H9 (cell line): ENCODE results near the gene FRY. TPM values are rescaled to one million over a fixed set of nuclear protein-coding genes. Genes with fewer than 3 reads are reported as not detected.

ENCODE experiments used
- DNase-seq: peaks from one replicate; pipeline ENCODE4 v3.0.0-alpha.2; 2017
- H2AFZ ChIP-seq: one replicate; pipeline ENCODE4 v1.6.1; 2013; ENCODE audit warnings: mild to moderate bottlenecking, low read length, control low read depth, moderate library complexity
- H2AK5ac ChIP-seq: 2 replicates; pipeline ENCODE4 v1.6.1; 2013; ENCODE audit warnings: low read length, control low read depth, mixed read lengths; ENCODE audit not compliant: insufficient read length
- H2BK120ac ChIP-seq: one replicate; pipeline ENCODE4 v1.6.1; 2013; ENCODE audit warnings: low read depth, mild to moderate bottlenecking, low read length, control low read depth, inconsistent platforms; ENCODE audit not compliant: poor library complexity, severe bottlenecking
- H2BK12ac ChIP-seq: 2 replicates; pipeline ENCODE4 v1.6.1; 2013; ENCODE audit warnings: low read length, control low read depth, mixed read lengths, low read depth; ENCODE audit not compliant: insufficient read length
- H2BK15ac ChIP-seq: 2 replicates; pipeline ENCODE4 v1.6.1; 2013; ENCODE audit warnings: low read depth, low read length, control low read depth
- H2BK20ac ChIP-seq: one replicate; pipeline ENCODE4 v1.6.1; 2013; ENCODE audit warnings: low read depth, mild to moderate bottlenecking, low read length, control low read depth, inconsistent platforms; ENCODE audit not compliant: poor library complexity, severe bottlenecking
- H2BK5ac ChIP-seq: 2 replicates; pipeline ENCODE4 v1.6.1; 2013; ENCODE audit warnings: low read length, control low read depth, mixed read lengths; ENCODE audit not compliant: insufficient read length
- H3K14ac ChIP-seq: 2 replicates; pipeline ENCODE4 v1.6.1; 2013; ENCODE audit warnings: low read length, control low read depth; ENCODE audit not compliant: insufficient read depth
- H3K18ac ChIP-seq: 2 replicates; pipeline ENCODE4 v1.6.1; 2013; ENCODE audit warnings: low read depth, mild to moderate bottlenecking, mixed read lengths, low read length, control low read depth; ENCODE audit not compliant: insufficient read length
- H3K23ac ChIP-seq: 2 replicates; pipeline ENCODE4 v1.6.1; 2013; ENCODE audit warnings: low read length, control low read depth, mixed read lengths, low read depth; ENCODE audit not compliant: insufficient read length
- H3K23me2 ChIP-seq: 2 replicates; pipeline ENCODE4 v1.6.1; 2013; ENCODE audit warnings: low read depth, mild to moderate bottlenecking, mixed read lengths, low read length, control low read depth; ENCODE audit not compliant: insufficient read length, poor library complexity, severe bottlenecking
- H3K27ac ChIP-seq: 2 replicates; pipeline ENCODE4 v1.5.1; 2013; ENCODE audit warnings: low read length, control low read depth, mixed read lengths, low read depth; ENCODE audit not compliant: insufficient read length
- H3K27me3 ChIP-seq: 2 replicates; pipeline ENCODE4 v1.6.1; 2013; ENCODE audit warnings: low read length, control low read depth, inconsistent platforms; ENCODE audit not compliant: insufficient read depth
- H3K4ac ChIP-seq: 2 replicates; pipeline ENCODE4 v1.6.1; 2013; ENCODE audit warnings: low read depth, mild to moderate bottlenecking, control low read depth, inconsistent platforms, low read length, moderate library complexity
- H3K4me1 ChIP-seq: 2 replicates; pipeline ENCODE4 v1.6.1; 2013; ENCODE audit warnings: low read length, control low read depth, inconsistent platforms; ENCODE audit not compliant: insufficient read depth
- H3K4me2 ChIP-seq: 2 replicates; pipeline ENCODE4 v1.6.1; 2013; ENCODE audit warnings: low read length, control low read depth, mixed read lengths; ENCODE audit not compliant: insufficient read length, insufficient read depth
- H3K56ac ChIP-seq: 2 replicates; pipeline ENCODE4 v1.6.1; 2013; ENCODE audit warnings: low read depth, mild to moderate bottlenecking, mixed read lengths, low read length, control low read depth; ENCODE audit not compliant: insufficient read length
- H3K79me1 ChIP-seq: 2 replicates; pipeline ENCODE4 v1.6.1; 2013; ENCODE audit warnings: low read depth, mild to moderate bottlenecking, moderate library complexity, low read length, control low read depth, inconsistent platforms; ENCODE audit not compliant: insufficient read depth, poor library complexity, severe bottlenecking
- H3K79me2 ChIP-seq: 2 replicates; pipeline ENCODE4 v1.6.1; 2013; ENCODE audit warnings: low read length, control low read depth, inconsistent platforms; ENCODE audit not compliant: insufficient read depth
- H3K9ac ChIP-seq: 2 replicates; pipeline ENCODE4 v1.6.1; 2013; ENCODE audit warnings: low read length, control low read depth, mixed read lengths; ENCODE audit not compliant: insufficient read length; ENCODE audit errors: extremely low read depth
- H3K9me3 ChIP-seq: one replicate; pipeline ENCODE4 v1.6.1; 2013; ENCODE audit warnings: low read depth, low read length, inconsistent platforms; ENCODE audit not compliant: control insufficient read depth
- H3T11ph ChIP-seq: one replicate; pipeline ENCODE4 v1.6.1; 2013; ENCODE audit warnings: mild to moderate bottlenecking, low read length, control low read depth, inconsistent platforms
- H4K20me1 ChIP-seq: one replicate; pipeline ENCODE4 v1.6.1; 2013; ENCODE audit not compliant: control insufficient read depth, insufficient read length, insufficient read depth
- H4K5ac ChIP-seq: 2 replicates; pipeline ENCODE4 v1.6.1; 2013; ENCODE audit warnings: low read depth, mild to moderate bottlenecking, mixed read lengths, low read length, control low read depth; ENCODE audit not compliant: insufficient read length
- H4K8ac ChIP-seq: replicated peaks from 2 replicates; pipeline ENCODE4 v1.6.1; 2013; ENCODE audit warnings: low read length, control low read depth, mixed read lengths, low read depth; ENCODE audit not compliant: insufficient read length
- H4K91ac ChIP-seq: 2 replicates; pipeline ENCODE4 v1.6.1; 2013; ENCODE audit warnings: low read depth, mild to moderate bottlenecking, moderate library complexity, mixed read lengths, low read length, control low read depth; ENCODE audit not compliant: insufficient read length
- H3K27ac Mint-ChIP-seq, 3 experiments: 2 replicates in 2 of 3; 3 replicates in 1 of 3; pipeline ENCODE4 v1.8.0; 2020 to 2021; ENCODE audit warnings: mixed read lengths in 3 of 3, mild to moderate bottlenecking in 1 of 3, moderate library complexity in 1 of 3
- H3K27me3 Mint-ChIP-seq: 2 replicates; pipeline ENCODE4 v1.8.0; 2021; ENCODE audit warnings: low read depth, mild to moderate bottlenecking, moderate library complexity, mixed read lengths
- H3K36me3 Mint-ChIP-seq, 3 experiments: 2 replicates in 2 of 3; 3 replicates in 1 of 3; pipeline ENCODE4 v1.8.0; 2020 to 2021; ENCODE audit warnings: low read depth in 3 of 3, mixed read lengths in 3 of 3; ENCODE audit not compliant: insufficient read depth in 1 of 3
- H3K4me1 Mint-ChIP-seq, 2 experiments: 2 replicates each; pipeline ENCODE4 v1.8.0; 2020; ENCODE audit warnings: mixed read lengths in 2 of 2
- H3K4me3 Mint-ChIP-seq, 2 experiments: 2 replicates in 1 of 2; 3 replicates in 1 of 2; pipeline ENCODE4 v1.8.0; 2020 to 2021; ENCODE audit warnings: mild to moderate bottlenecking in 2 of 2, mixed read lengths in 2 of 2, moderate library complexity in 1 of 2
- H3K9me3 Mint-ChIP-seq, 2 experiments: 2 replicates in 1 of 2; 3 replicates in 1 of 2; pipeline ENCODE4 v1.8.0; 2020; ENCODE audit warnings: mild to moderate bottlenecking in 2 of 2, mixed read lengths in 2 of 2, moderate library complexity in 1 of 2
- WGBS: extraction: QIAGEN DNeasy Blood & Tissue Kit; methylation state at CpG from one replicate; pipeline ENCODE4 v1.1.7; 2013; ENCODE audit warnings: missing lambda C conversion rate, low lambda C conversion rate, mixed read lengths; ENCODE audit not compliant: insufficient read length; ENCODE audit errors: extremely low coverage; 5-methylcytosine and 5-hydroxymethylcytosine counted together
- total RNA-seq: library from RNA; stranded (reverse); gene quantifications from 2 replicates; pipeline ENCODE4 v1.2.1, GENCODE V29; 2021
- TF ChIP-seq, protein P1 (sequence below): fragments of 200-600 bp; sonication (generic); conservative IDR thresholded peaks from 3 replicates; pipeline ENCODE4 v1.8.0; 2021; ENCODE audit warnings: antibody characterized with exemption, mild to moderate bottlenecking

The FRY gene
- total RNA-seq, 1 experiment from 2014 or later: 5.2 TPM

DNA sequence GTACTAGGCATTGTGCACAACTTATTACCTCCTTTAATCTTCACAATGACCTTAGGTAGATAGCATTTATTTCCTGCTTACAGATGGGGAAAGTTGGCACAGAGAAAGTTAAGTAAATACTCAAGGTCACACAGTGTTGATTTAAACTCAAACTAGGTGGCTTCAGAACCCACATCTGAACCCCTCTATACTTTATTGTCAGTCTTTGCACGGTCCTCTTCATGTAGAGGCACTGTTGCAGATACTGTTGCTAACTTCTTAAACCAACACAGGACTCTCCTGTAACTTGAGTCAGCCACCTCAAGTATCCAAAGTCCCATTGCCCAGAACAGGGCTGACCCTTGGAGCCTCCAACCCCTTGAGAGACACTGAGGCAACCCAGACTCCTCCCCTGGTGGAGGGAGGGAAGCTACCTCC is 48.8 kb downstream of the FRY start:
- H3K4me1 Mint-ChIP-seq: peaks cover 22 to 30% of the 10 kb centered on the region in 2 experiments
- no peak overlapping the region for H3K14ac ChIP-seq
- no peak overlapping the region for H3K4me3 Mint-ChIP-seq
- no peaks in the 10 kb centered on the region for H3K79me1 ChIP-seq
- no peak overlapping the region for H2AFZ ChIP-seq
- H3K27me3 ChIP-seq: no peaks in the 10 kb centered on the region
- H3K27ac Mint-ChIP-seq: no peak overlapping the region; a peak in 1 of 7 replicates
- H3K9me3 Mint-ChIP-seq: no peaks in the 10 kb centered on the region
- H3K4me1 ChIP-seq: peaks cover 3% of the 10 kb centered on the region; the same call in 1 of the 2 replicates
- no peak overlapping the region for H3T11ph ChIP-seq
- H4K20me1 ChIP-seq: no peaks in the 10 kb centered on the region
- no peak overlapping the region for H2AK5ac ChIP-seq
- H4K91ac ChIP-seq: no peak overlapping the region
- TF ChIP-seq, protein P1, sequence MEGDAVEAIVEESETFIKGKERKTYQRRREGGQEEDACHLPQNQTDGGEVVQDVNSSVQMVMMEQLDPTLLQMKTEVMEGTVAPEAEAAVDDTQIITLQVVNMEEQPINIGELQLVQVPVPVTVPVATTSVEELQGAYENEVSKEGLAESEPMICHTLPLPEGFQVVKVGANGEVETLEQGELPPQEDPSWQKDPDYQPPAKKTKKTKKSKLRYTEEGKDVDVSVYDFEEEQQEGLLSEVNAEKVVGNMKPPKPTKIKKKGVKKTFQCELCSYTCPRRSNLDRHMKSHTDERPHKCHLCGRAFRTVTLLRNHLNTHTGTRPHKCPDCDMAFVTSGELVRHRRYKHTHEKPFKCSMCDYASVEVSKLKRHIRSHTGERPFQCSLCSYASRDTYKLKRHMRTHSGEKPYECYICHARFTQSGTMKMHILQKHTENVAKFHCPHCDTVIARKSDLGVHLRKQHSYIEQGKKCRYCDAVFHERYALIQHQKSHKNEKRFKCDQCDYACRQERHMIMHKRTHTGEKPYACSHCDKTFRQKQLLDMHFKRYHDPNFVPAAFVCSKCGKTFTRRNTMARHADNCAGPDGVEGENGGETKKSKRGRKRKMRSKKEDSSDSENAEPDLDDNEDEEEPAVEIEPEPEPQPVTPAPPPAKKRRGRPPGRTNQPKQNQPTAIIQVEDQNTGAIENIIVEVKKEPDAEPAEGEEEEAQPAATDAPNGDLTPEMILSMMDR: no peak
- no peaks in the 10 kb centered on the region for H3K9me3 ChIP-seq
- H3K23me2 ChIP-seq: no peaks in the 10 kb centered on the region
- no peak overlapping the region for H3K27ac ChIP-seq
- no peak overlapping the region for H3K4me2 ChIP-seq
- no peak overlapping the region for H2BK120ac ChIP-seq
- H4K5ac ChIP-seq: no peak overlapping the region
- H3K27me3 Mint-ChIP-seq: no peaks in the 10 kb centered on the region
- no peak overlapping the region for H3K18ac ChIP-seq
- no peak overlapping the region for H2BK15ac ChIP-seq
- no peak overlapping the region for H2BK12ac ChIP-seq
- H3K9ac ChIP-seq: no peak overlapping the region
- no peak for DNase-seq
- H3K23ac ChIP-seq: no peak overlapping the region
- H2BK5ac ChIP-seq: no peak overlapping the region
- WGBS: no CpG with 5 or more reads among the region's 1 CpG
- H4K8ac ChIP-seq: no peak overlapping the region
- no peaks in the 10 kb centered on the region for H3K79me2 ChIP-seq
- no peak overlapping the region for H3K4ac ChIP-seq
- H3K56ac ChIP-seq: no peak overlapping the region
- no peak overlapping the region for H2BK20ac ChIP-seq
- no peaks in the 10 kb centered on the region for H3K36me3 Mint-ChIP-seq
